Stimulated activated CD8-positive, alpha-beta memory T cell treated with anti-CD3 and anti-CD28 coated beads, Interleukin-15, amount 100 ng/mL, for 1 hour (primary cell): ENCODE measurements around the gene SEC14L6.

Source experiments
- DNase-seq: peaks from one replicate; pipeline ENCODE4 v3.0.0-alpha.2; 2020; ENCODE audit warnings: low read depth

Gene SEC14L6

DNA sequence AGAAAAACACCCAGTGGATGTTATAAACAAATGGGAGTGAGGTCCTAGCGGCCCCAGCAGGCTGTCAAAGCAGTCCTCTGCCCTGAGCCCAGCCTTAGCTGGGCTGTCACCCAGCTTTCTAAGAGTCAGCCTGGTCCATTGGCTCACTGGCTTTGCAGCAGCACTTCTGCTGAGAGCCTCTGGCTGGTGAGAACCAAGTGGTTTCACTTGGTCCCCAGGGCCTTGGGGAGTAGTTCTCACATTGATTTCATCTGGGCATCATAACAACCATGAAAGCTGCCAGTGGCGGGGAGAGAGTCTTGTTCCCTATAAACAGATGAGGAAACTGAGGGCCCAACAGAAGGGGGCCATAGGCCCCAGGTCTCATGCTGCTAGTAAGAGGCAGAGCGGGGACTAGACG is 11.4 kb downstream of the SEC14L6 start:
- DNase-seq = no peak

DNA sequence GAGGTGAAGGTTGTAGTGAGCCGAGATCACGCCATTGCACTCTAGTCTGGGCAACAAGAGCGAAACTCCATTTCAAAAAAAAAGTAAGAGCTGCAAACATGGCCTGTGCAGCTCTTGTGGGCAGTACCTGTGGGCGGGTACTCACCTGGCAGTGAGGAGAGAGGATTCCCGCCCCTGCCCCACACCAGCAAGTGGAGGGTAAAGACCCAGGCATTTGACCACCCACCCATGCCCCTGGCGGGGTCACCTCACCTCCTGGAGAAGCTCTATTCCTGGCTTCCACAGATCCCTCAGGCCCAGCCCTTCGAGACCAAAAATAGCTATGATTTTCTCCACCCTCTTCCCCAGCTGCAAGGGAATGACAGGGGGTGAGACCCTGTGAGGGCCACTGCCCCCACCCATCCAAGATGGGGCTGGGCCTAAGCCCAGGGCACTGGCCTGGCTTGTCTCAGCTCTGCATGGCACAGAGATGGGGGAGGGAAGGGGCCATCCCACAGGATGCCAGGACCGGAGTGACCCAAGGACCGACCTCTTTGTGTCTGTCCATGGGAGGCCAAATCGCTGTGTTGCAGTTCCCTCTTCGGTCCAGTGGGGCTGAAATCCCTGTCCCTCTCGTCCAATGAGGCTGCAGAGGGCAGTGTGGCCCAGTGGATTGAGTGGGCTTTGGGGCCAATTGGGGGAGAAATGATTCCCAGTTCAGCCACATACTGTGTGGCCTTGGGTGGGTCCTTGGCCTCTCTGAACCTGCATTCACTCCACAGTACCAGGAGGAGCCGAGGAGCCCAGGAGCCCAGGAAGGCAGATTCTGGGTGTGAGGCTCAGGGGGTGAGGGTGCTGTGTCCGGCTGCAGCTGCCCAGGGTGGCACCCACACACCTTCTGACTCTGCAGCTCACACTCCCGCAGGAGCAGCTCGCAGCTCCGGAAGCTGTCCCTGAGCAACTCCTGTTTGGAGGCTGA is 14.6 kb downstream of the SEC14L6 start:
- DNase-seq = no peak

DNA sequence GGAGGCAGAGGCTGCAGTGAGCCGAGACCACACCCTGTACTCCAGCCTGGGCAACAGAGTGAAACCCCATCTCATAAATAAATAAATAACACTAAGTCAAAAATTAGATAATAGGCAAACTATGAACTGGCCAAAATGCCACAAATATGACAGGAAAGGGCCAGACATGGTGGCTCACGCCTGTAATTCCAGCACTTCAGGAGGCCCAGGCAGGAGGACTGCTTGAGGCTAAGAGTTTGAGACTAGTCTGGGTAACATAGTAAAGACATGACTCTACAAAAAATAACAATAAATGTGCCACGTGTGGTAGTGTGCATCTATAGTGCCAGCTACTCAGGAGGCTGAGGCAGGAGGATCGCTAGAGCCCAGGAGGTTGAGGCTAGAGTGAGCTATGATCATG is 19.9 kb downstream of the SEC14L6 start:
- no peak for DNase-seq

DNA sequence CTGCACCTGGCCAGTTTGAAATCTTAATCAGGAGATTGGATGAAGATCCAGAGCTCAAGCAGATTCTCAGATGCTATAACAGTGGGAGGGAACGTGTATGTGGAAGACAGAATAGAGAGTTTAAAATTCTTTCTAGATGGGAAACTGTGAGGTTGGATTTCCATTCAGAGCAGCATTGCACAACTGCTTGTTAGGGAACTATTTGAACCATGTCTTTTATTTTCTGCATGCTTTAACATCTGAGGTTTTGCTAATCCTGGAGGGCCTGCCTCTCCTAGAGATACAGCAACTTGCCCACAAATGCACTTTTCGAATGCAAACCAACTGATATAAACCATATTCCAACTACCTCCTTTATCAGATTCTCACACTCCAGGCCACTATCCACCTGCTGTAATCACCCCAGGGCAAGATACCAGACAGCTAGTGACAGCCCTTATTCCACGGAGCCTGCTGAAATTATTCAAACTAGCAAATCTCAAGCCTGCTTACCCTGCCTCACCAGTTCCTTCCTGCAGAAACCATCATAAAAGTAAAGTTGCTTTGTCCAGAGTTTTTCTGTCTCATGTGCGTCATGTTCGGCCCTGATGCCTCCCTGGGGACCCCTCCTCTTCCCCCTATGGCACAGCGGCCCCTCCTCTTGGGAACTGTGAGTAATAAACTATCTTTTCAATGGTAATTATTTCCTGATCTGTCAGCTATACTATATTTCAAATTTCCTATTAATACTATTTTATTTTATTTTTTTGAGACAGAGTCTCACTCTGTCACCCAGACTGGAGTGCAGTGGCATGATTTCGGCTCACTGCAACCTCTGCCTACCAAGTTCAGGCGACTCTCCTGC is 22.7 kb downstream of the SEC14L6 start:
- no peak for DNase-seq

DNA sequence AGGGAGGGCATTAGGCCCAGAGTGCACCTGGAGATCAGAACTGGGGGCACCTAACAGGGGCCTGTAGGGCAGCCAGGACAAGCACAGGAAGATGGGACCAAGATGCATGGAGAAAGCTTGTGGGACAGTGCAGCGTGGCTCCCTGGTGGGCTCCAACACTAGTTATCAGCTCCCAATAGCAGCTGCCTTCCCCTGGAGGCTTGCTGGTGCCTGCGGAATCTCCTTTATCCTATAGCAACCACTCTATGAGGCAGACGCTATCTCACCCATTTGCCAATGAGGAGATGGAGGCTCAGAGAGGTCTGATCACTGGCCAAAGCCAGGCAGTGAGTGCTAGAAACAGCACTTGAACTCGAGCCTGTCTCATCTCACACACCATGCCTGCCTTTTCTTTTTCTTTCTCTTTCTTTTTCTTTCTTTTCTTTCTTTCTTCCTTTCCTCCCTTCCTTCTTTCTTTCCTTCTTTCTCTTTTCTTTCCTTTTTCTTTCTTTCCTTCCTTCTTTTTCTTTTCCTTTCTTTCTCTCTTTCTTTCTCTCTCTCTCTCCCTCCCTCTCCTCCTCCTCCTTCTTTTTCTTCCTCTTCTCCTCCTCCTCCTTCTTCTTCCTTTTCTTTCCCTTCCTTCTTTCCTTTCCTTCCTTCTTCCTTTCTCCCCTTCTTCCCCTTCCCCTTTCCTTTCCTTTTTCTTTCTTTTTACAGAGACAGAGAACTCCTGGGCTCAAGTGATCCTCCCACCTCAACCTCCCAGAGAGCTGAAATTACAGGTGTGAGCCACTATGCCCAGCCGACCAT is 25.0 kb downstream of the SEC14L6 start:
- no peak for DNase-seq

DNA sequence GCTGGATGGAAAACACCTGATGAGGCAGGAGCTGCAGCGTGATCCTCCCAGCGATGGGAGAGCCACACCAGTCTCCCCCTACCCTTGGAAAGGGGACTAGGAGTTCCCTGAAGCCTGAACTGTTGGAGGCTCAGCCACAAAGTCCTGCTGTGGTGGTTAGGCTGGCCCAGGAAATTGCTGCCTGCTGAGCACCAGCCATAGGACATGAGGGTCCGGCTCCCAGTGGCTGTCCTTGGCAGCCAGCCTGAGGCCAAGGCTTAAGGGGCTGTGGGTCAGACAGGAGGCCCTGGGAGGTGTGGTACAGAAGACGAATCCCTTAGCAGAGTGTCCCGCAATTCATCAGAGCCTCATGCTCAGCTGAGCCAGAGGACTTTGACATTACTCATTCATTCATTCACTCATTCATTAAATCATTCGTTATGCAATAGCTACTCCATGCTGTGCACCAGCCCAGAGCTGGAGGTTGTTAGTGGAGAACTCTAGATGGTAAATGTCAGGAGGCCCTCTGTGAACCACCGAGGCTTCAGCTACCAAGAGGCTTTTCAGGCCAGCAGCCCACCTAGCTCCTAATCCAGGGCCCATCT is 26.6 kb downstream of the SEC14L6 start:
- DNase-seq = no peak

DNA sequence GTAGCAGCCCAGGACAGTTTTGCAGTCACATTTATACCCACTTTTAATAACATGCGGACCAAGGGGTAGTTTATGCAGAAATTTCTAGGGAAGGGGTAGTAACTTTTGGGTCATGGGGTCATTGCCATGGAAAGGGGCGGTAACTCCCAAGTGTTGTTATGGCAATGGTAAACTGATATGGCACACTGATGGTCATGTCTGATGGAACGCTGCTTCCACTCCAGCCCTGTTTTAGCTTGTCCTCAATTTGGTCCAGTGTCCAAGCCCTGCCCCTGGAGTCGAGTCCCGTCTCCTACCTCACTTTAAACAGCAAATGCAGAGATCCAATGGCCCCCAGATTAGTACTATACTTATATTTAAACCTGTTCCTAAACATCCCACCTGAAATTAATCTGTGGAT is 29.8 kb downstream of the SEC14L6 start:
- no peak for DNase-seq

DNA sequence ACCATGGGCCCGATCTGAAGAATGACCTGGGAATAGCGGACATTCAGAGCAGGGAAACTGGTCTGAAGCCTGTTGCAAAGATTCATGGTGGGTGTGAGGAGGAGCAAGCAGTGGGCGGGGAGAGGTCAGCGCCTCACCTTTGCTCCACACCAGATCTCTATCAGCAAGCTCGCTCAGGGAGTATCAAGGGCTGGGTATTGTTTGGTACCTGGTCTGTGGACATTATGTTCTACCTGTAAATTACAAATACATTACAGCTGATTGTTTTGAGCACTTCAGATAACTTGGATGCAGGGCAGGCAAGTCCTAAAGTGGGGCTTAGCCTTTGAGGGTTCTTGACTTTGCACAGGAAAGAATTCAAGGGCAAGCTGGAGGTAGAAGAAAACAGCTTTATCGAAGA is 30.3 kb downstream of the SEC14L6 start:
- no peak for DNase-seq

DNA sequence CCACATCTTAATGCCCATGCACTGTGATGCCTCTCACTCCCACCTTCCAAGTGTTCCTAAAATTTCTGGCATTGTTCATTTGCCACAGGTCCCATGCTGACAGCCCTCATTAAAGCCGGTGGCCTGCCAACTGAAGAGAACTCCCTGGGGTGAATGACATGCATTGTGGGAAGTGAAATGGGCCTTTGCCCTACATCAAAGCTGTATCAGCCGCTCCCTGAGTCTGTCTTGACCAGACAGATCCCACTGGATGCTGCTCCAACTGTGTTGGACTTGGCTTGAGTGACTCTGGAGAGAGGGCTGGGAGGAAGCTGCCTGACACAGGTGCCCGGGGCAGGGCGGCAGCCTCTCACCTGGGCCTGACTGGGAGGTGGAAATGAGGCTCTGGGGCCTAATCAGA is 32.3 kb downstream of the SEC14L6 start:
- DNase-seq = no peak

DNA sequence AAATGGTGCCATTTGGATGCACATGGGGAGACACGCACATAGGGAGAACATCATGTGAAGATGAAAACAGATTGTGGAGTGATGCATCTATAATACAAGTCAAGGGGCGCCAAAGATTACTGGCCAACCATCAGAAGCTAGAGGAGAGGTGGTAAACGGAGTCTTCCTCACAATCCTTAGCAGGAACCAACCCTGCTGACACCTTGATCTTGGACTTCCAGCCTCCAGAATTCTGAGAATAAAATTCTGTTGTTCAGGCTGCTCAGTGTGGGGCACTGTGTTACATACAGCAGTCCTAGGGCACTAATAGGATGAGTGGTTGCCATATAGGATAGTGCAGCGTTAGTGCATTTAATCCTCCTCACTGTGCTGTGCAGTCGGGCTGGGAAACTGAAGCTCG is 33.1 kb downstream of the SEC14L6 start:
- no peak for DNase-seq

DNA sequence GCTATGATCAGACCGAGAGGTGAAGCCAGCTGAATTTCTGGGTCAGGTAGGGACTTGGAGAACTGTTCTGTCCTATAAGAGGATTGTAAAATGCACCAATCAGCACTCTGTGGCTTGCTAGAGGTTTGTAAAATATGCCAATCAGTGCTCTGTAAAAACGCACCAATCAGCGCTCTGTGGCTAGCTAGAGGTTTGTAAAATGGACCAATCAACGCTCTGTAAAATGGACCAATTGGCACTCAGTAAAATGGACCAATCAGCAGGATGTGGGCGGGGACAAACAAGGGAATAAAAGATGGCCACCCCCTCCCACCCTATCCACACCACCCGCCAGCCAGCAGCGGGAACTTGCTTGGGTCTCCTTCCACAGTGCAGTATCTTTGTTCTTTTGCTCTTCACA is 34.6 kb downstream of the SEC14L6 start:
- no peak for DNase-seq

DNA sequence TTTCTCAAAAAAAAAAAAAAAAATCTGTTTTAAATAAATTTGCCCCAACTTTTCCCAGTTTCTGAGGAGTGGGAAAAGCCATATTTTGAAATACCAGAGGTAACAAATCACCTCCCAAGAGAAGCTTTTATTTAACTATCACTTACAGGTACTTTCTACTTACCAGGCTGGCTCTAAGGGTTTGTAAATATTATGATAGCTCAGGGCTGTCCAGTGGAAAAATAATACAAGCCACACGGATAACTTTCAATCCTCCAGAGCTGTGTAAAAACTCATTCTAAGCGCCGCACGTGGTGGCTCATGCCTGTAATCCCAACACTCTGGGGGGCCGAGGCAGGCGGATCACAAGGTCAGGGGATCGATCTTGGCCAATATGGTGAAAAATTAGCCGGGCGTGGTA is 35.4 kb downstream of the SEC14L6 start:
- DNase-seq = no peak

DNA sequence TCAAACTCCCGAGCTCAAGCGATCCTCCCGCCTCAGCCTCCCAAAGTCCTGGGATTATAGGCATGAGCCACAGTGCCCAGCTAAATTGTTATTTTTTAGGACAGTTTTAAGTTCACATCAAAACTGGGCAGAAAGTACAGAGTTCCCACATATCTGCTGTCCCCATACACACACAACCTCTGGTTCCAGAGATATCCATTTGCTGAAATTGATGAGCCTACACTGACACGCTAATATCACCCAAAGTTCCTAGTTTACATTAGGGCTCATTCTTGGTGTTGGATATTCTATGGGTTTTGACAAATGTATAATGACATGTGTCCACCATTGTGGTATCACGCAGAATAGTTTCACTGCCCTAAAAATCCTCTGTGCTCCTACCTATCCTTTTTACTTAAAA is 38.3 kb downstream of the SEC14L6 start:
- DNase-seq = no peak

DNA sequence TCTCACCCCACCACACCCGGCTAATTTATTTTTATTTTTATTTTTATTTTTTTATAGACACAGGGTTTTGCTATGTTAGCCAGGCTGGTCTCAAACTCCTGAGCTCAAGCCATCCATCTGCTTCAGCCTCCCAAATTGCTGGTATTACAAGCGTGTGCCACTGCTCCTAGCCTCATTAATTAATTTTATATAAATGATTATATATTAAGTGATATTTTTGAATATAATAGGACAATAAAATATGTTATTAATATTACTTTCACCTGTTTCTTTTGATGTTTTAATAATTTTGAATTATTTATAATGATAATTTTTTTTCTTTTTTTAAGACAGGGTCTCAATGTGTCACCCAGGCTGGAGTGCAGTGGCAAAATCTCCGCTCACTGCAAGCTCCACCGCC is 38.9 kb downstream of the SEC14L6 start:
- DNase-seq = no peak

DNA sequence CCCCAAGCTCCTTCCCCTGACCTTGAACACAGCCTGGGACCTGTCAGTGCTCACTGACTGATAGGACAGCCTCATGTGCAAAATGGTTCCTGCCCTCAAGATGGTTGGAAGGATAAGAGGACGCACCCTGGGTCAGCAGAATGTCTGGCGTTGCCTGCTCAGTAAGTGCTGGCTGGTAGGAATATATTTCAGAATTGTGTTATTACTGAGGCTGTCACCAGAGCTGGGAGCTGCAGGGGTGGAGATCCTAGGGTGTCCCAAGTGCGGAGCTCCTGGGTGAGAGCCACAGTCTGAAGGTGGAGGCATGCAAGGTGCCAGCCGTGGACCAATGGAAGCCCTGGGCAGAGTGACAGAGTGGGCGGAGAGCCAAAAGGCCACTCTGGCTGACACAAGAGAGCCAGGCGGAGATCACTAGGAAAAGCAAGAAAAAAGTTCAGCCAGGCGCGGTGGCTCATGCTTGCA is 40.0 kb downstream of the SEC14L6 start:
- no peak for DNase-seq

DNA sequence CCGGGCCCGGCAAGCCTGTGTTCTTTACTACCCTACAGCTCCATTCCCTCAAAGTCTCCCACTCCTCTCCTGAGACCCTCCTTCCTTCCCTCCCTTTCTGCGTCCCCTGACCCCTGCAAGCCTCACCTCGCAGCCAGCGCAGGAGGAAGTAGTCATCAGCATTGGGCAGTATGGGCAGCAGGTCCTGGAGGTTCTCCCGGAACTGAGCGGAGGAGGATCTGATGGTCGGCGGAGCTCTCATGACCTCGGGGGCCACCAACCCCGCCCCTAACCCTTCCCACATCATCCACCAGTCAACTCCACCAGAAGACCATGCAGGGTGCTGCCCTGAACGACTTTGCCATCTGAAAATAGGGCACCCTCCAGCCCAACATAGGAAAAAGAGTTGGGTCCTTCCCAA is 43.0 kb downstream of the SEC14L6 start:
- DNase-seq = no peak

DNA sequence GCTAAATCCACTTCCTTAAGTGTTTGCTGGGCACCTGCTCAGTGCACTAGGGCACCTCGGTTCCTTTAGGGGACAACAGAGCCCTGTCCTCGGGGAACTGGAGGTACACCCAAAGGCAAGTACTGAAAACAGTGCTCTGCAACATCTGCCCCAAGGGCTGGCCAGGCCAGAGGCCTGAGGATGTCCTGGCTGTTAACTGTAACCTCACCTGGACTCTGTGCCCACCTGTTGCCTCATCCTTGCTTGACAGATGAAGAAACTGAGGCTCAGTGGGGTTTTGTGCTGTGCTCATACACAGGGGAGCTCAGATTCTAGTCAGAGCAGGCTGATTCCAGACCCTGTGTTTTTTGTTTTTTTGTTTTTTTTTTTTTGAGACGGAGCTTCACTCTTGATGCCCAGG is 43.6 kb downstream of the SEC14L6 start:
- DNase-seq = no peak

DNA sequence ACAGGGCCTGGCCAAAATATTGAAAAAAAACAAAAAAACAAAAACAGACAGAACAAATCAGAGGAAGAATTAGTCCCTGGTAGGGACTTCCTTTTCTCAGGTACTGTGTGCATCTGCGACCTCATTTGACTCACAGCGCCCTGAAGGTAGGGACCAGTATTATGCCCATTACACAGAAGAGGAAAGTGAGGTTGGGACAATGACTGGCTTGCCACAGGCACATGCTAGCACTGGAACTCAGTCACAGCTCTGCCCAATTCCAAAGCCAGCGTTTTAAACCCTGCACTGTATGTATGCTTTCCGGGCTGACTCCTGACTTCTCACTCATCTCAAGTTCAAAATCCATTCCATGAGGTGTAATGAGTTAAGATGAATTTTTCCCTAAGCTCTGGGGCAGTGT is 44.4 kb downstream of the SEC14L6 start:
- no peak for DNase-seq

DNA sequence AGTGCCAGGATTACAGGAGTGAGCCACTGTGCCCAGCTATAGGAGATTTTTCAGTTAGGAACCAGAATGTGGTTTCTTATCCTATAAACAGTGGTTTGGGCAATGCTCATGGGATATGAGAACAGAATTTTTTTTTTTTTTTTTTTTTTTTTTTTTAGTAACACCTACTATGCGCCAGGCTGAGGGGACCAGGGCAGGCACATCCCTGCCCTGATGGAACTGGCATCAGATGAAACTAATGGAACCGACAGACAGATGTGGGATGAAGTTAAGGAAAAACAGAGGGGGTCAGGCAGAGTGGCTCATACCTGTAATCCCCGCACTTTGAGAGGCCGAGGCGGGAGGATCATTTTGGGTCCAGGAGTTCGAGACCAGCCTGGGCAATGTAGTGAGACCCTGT is 45.9 kb downstream of the SEC14L6 start:
- no peak for DNase-seq

DNA sequence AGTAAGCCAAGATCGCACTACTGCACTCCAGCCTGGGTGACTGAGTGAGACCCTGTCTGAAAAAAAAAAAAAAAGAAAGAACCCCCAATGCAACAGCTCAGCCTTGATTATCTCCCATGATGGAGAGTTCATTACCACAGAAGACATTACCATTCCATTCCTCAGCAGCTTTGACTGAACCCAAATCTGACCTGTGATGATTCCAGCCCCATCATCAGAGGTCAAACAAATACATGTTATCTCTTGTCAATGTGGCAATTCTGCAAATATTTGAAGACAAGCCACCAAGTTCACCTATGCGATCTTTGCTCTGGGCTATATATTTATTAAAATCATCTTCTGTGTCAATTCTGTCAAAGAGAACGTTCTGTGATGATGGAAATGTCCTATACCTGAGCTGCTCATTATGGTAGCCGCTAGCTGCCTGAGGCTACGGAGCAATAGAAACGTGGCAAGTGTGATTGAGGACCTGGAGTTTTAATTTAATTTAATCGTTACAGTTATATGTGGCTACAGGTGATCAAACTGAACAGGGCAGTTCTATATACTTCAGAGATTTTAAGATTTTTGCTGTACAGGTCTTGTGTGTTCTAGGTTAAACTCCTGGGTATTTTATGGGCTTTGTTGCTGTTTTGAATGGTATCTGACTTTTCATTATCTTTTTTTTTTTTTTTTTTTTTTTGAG is 48.9 kb downstream of the SEC14L6 start:
- DNase-seq = no peak

DNA sequence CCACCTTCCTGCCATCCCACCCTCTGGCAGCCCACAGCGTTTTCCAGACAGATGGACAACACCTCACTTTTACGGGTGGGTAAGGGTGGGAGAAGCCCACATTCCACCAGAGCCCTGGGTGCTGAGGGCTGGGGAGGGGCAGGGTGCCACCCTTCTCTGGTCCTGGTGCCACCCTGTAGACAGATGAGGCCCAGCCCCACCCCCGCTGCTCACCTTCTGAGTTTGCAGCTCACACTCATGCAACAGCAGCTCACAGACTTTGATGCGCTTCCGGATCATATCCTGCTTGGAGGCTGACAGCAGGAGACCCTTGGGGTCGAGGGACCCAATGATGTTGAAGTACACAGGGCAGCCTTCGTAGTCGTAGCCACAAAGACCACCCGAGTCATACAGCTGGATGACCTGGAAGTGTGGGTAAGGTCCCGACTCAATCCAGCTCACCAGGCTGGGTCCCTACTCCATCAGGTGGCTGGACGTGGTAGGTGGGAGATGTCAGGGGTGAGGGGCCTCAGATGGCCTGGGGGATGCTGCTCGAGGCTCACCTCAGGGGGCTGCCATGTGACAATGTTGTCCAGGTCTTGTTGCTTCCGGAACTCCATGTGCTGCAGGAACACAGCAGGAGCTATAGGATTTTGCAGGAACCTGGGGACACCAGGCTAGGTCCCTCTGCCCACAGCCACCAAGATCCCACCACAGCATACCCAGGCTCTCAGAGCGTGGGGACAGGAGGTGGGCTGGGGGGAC is 51.3 kb downstream of the SEC14L6 start:
- DNase-seq = no peak
